ENCODE results near the gene AVPR1B.

AVPR1B gene

DNA sequence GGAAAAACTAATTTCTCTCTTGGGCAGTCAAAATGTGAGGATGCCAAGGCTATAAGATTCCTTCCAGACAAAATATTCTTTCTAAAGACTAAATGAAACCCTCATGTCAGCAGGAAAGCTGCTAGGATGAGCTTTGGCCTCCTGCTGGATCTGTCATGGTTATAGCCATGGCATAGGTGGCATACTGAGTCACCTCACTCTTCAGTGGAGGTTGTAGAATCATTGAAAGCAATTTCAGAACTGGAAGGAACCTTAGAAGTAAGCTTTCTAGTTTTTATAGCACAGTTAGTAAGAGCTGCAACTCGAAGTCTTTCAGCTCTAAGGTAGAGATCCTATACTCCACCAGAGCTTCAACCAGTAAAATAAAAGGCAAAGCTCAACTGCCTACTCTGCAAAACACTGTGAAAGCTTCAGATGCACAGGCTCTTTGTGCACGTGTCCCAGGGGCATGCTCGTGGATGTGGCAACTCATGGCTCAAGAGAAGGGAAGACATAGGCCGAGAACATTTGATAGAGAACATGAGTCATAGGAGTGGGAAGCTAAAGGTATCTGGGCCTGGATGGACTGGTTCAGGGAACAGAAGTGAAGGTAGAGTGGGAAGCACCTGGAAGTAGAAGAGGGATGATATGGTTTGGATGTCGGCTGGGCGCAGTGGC lies 5.8 kb downstream of the AVPR1B start:
- no peak for DNase-seq

DNA sequence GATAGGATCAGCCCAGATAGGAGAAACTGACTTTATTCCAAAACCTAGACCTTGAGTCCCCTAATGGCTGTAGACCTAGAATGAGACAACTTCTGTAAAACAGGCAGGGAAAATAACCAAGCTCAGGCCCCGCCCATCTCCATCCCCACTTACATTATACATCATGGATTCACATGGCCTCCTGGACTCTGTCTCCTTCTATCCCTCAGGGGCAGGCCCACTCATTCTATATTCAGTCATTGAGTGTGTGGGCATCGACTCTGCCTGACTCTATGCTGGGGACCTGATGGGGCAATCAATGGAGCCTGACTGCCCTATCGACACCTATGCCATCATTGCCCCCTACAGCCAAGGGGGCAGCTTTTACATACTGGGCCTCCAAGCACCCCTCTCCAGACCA lies 6.4 kb downstream of the AVPR1B start:
- no peak for DNase-seq

DNA sequence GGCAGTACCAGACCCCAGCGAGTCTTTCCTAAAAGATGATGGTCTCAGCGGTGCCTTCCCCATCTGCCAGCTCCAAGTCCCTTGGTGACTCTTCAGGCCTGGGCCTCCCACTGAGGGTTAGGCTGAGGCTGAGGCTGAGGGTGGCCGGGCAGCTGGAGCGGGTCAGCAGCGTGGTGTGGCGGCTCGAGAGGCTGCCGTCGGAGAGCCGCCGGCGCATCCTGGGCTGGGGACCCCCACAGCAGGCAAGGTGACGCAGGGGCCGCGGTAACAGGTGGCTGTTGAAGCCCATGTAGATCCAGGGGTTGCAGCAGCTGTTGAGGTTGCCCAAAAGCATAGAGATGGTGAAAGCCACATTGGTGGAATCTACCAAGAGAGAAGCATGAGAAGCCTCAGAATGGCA lies 7.0 kb downstream of the AVPR1B start:
- DNase-seq = no peak

DNA sequence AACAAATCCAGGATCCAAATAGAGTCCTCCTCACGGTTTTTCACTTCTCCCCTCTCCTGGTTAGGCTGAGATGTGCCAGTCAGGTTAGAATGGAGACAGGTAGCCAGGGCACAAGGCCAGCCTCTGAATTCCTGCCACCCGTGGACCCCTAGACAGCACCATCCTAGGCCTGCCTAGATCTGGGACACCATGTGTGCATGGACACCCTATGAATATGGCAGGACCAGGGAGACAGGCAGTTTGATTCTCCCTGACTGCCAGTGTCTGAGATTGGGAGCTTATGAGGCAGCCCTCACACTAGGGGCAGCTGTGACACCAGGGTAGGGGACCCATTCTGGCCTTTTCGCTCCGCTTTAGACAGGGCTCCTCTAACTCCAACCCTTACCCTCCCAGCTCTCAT lies 7.5 kb downstream of the AVPR1B start:
- no peak for DNase-seq

DNA sequence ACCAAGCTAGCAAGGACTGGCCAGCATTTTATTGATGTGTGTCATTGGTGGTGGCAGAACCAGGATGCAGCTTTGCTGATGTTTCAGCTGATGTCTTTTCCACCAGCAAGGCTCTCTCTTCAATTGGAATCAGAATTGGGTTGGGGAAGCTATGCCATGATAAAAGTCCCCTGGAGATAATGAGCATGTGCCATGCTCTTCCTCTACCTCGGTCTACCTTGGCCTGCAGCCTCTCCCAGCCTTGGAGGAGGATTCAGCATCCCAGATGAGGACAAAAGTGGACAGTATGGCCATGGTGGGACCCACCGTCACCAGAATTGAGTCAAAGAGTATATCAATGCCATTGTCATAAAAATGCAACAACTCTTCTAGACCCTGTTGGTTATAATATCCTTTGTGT lies 8.6 kb downstream of the AVPR1B start:
- DNase-seq = no peak

DNA sequence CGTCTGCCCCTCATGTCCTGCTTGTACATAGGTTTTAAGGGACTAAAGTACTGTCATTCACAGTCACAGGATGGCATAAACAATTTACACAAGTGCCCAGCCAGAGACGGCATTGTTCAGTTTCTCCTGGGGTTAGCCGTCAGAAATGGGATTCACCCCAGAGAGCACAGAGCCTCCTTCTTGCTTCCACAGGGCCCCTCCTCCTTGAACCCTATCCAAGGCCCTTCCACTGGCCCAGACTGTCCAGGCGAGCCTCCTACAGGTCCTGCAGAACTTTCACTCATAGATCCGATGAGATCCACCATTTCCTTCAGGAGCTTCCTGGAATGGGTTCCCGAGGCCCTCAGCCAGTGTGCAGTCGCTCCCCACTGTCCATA lies 10.0 kb downstream of the AVPR1B start:
- DNase-seq = no peak

DNA sequence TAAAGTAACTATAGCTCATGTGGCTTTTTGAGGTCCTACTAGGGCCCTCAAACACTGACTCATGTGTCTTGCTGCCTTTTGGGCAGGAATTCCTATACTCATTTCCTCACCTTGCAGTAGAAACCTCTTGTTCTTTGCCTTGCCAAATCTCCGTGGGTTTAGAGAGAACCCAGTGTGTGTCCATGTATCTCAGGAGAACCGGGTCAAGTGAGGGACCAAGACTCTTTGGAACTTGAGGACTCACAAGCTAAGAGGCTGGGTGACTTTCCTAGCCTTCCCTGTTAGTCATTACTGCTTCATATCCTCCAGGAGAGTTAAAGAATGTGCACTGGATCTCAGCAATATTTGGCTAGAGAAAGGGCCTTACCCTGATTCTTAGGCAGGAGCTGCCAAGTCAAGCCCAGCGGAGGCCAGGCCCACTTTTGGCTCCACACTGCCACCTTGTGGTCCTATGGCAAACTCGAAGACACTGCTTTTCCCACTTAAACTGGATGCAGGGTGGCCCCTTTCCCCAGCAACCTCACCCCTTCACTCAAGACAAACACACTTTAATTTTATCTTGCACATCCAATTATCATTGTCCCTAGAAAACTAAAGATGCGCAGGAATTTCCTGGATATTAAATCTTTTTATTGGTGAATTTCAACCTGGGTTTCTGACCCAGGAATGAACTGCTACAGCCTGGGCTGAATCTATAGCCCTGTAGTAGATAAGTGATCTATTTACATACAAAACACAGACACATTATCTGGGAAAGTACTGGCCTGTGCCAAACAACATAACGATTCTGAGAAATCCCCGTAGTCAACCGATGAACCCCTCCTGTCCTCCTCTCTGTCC lies 10.6 kb downstream of the AVPR1B start:
- DNase-seq = peak; percentile 83

DNA sequence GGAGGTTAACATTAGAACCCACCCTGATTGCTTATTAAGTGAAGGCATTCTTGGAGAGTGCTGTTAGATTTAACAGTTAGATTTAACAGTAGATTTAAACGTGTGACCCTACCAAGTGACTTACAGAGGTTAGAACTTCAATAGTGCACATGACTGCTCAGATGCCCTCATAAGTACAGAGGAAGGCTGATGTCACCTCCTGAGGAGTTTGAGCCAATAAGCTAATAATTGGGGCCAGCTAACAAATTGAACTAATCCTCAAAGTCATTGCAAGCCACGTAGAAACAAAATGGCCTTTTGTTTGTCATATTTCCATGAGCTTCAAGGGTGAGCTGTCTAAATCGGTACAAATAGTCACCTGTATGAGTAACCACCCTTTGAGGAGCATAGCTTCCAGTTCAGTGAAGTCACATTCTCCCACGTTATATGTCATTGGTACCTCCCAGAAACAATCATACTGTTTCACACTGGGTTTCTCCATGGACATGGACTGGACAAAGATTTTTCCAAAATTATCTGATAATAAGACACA lies 11.7 kb downstream of the AVPR1B start:
- no peak for DNase-seq

DNA sequence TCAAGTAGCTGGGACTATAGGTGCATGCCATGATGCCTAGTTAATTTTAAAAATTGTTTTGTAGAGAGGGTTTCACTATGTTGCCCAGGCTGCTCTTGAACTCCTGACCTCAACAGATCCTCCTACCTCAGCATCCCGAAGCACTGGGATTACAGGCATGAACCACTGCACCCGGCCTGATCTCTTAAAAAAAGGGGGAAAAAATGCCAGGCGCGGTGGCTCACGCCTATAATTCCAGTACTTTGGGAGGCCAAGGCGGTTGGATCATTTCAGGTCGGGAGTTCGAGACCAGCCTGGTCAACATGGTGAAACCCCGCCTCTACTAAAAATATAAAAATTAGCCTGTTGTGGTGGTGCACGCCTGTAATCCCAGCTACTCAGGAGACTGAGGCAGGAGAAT lies 13.2 kb downstream of the AVPR1B start:
- DNase-seq = no peak

DNA sequence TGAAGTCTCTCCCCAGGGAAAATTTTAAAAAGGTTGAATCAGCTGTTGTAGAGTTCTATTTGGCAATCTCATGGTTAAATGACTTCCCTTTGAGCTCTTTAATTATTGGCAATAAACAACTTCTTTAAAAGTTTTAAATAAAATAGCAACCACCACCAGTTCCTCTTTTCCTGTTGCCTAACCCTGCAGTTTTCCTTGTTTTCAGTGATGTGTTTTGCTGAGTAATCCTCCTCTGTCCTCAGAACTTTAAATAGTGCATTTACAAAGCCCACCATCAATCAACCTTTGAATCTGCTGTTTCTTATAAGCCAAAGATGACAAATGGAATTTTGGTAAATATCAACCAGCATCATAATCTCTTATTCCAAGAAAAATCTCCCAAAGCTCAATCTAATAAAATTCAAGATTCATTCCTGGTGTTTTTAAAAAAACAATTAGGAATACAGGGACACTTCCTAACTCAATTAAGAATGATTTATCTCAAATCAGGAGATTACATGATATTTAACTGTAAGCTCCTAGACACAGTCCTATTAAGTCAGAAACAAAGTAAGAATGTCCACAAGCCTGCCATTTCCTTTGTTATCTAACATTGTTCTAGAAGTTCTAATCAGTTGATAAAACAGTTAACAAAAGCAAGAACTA lies 14.8 kb downstream of the AVPR1B start:
- no peak for DNase-seq

DNA sequence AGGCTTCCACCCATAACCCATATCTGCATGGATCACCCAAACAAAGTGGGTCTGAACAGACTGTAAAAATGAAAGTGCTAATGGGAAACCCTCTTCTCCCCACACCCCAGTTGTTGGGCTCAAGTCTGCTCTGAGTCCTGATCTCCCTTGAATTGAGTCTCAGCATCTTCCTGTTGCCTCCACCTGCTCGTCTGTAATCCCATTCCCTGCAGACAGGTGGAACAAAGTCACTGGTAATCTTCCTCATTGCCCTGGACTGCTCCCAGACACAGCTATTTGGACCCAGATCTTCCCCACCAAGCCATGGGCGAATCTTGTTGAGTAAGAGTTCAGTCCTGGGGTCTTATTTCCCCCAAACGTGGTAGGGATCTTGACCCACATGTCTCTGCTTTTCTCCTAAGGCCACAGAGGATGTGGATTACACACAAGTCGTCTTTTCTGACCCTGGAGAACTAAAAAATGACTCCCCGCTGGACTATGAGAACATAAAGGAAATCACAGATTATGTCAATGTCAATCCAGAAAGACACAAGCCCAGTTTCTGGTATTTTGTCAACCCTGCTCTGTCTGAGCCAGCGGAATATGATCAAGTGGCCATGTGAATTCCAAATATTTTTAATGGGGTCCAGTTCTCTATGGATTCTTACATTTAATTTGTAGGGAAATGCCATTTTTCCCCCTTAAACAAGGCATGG lies 15.7 kb downstream of the AVPR1B start:
- no peak for DNase-seq

DNA sequence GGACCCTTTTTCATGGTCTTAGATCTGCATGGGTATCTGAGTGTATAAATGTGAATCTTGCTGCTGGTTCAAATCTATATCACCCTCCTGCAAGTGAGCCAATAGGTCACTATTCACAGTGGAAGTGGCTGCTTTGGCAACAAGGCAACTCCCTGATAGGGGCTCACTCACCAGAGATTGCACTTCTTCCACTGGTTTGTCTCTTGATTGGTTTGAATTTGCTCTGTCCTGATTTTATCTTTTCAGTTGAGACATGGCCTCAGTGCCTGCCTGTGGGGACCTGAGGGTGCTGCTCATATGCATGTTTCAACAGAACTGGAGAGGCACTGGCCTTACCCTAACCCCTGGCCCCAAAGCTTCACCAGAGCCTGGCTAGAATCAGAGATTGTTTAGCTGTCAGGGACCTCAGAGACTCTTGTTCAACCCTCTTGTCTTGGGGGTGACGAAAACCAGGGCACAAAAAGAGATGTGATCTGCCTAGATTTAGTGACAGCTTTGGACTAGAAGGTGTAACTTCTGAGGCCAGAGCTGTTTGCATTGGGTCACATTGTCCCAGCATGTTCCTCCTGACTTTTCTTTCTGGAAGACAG lies 16.9 kb downstream of the AVPR1B start:
- DNase-seq = no peak

DNA sequence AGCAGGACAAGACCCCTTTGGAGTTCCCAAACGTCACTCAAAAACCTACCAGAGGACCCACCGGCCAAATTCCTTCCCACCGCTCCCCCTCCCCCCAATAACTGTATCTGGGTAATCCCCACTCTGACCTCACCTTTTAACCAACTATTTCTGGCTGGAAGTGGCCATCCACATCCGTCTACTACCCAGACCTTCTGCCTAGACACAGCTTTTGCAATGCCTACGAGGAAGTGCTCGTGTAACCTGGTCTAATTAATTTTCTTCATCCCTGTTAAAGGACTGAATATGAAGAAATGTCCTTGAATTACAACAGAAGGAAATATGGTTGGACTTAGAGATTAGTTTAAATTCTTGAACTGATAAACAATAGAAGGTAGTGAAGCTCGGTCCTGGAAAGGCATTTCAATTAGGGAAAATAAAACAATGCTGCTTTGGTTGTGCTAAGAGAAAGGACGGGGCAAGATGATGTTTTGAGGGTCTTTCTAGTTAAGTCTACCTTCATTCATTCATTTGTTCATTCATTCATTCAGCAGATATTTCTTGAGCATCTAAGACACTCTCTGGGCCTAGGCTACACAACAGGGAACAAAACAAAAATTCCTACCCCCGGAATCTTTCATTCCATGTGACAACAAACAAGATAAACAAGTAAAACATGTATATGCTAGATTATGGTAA lies 18.8 kb downstream of the AVPR1B start:
- DNase-seq = no peak

DNA sequence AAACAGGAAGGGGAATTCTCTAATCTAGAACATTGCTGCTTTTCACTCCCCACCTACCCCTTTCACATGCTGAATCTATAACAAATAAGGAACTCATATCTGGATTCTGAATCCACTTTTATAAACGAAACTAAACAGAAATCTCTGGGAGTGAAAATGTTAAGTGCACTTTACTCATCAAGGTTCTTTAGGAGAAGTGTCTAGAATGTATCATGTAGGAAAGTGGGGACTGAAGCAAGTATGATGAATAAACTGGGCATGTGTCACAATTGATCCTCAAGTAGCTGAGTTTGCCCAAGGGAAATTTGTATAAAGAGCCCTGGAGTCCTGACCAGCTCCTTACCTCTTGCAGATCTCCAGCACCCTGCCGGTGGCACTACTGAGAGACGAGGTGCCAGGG lies 19.8 kb downstream of the AVPR1B start:
- DNase-seq = no peak

DNA sequence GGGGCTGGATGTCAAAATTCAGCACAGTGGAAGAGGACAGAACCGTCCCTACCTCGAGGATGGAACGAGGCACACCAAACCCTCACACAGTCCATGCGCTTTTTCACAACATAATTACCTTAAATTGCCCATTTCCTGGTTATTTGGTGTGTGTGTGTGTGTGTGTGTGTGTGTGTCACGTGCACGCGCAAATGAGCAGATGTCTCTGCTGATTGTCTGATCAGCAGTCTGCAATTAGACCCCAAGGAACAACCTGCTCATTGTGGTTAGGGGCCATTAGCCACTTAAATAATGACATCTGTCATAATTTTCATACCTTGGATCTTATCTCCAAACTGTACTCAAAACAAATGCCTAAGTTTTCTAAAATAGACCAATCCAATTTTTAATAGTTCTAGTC lies 23.2 kb downstream of the AVPR1B start:
- DNase-seq = no peak

DNA sequence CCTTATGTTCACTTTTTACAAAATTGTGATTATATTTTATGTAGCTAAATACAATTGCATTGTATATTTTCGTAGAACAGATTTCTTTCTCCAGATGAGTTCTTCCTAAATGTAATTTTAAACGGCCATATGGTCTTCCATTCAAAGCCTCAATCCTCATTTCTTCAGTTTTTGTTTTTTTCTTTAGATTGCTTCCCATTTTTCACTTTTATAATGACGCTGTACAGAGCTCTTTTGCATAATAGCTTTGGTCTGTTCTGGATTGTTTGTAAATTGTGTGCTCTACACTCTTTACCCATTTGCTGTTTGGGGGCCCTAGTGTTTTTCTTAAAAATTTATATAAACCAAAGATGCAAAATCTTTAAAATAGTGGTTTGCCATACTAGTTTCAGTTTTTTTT lies 27.8 kb downstream of the AVPR1B start:
- no peak for DNase-seq

DNA sequence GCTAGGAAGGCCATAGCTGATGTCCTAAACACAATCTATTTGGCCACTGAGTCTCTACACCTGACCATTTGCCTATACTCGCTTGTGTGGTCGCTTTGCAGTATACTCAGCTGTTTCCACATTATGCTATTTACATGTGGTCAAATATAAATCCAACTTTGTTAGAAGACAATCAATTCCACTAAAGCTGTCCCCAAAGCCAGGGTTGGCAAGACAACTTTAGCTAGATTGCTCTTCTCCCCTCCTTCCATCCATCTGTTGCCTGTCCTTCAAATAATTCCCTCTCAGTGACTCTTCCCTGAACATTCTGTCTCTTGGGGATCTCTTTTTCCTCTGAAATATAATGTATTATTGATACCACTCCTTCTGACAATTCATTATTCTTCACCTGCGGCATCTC lies 30.1 kb downstream of the AVPR1B start:
- DNase-seq = no peak

DNA sequence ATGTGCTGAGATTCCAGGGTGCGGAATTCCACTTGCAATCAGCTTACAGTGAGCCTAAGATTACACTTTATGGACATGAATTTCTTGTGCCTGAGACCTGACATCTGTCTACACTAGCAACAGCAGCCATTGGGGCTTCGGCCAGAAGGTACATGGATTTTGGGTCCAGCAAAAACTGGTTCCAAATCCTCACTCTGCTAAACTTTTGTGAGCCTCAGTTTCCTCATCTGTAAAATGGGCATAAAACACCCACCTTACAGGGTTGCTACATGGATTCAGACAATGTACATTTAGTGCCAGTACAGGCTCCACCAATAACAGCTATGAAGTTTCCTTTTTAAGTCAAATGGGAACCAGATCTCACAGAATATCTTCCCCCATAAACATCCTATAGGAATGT lies 33.4 kb downstream of the AVPR1B start:
- no peak for DNase-seq

DNA sequence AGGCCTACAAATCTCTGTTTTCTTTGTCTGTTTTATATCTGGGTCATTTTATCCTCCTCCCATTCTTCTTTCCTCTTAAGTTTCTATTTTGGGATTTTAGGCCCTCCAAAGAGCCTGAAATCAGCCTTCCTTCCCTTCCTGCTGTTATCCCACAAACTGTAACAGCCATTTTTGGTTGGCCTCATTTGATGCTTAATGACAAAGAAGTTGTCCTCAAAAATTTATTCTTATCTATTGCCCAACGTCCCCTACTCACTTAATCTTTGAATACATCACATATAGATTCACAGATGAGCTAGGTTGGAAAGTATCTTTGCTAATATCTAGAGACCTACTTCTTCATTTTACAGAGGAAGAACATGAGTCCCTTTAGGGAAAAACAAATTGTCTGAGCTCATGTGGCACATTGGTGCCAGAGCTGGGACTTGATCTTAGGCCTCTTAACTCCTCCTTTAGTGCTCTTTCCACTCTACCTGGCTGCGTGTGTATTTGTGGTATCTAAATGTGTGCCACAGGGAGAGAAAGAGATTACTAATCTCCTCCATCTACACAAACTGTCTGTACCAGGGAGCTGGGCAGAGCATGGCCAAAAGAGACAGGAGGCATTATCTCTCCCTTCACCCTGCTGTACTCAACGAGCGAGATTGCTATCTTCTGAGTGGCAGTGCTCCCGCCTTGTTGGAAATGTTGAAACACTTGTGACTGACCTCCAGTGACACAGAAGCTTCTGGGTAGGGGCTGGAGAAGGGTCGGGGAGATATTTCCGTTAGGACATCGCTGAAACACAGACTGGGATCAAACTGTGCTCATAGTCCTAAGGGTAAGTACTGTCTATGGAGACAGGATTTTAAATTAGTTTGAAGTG lies 34.1 kb downstream of the AVPR1B start:
- no peak for DNase-seq

DNA sequence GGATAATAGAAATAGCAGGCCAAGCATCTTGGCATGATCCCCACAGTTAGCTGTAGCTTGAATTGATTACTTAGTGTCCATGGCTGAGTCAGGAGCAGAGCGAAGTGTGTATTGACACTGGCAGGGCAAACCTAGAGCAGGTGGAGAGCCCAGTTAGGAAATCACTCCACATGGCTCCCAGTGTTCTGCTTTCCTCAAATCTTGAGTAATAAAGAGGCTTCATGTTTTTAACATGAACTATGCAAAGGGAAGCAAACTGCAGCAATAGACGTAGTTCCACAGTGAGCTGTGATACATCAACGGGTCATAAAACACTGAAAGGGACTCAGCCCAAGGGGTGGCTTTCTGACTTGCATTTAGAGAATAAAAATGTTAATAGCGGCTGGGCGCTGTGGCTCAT lies 35.3 kb downstream of the AVPR1B start:
- DNase-seq = peak; percentile 45
